ENCODE data around the gene GPR137.

Gene GPR137

DNA sequence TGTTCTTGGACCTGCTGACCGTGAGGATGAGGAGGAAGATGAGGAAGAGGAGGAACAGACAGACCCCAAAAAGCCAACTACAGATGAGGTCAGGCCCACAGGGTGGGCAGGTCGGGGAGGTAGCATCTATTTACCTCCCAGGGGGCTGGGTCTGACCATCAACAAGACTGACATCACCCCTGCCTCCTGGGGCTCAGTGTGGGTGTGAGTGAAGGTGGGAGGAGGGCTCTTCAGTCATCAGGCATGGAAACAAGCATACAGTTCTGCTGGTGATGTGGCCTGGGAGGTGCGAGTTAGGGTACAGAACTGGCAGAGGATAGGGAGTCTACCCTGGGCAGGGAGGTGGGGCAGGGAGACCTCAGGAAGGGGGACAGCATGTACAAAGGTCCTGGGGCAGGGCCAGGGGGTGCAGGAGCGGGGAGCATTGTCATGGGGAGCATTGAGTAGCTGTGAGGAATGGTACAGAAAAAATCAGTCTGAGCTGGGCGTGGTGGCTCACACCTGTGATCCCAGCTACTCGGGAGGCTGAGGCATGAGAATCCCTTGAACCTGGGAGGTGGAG is 25.4 kb upstream of the GPR137 start:
- Histone ChIP-seq H3K4me1 (ENCODE audit: control insufficient read depth, insufficient read depth, low read length) (no peaks in the 10 kb centered on the region), H3K9ac (ENCODE audit: low read length) (no peak overlapping the region), H3K27me3 (ENCODE audit: control insufficient read depth, insufficient read depth, low read length) (no peaks in the 10 kb centered on the region), H3K36me3 (ENCODE audit: control insufficient read depth, insufficient read depth, low read length) (peaks cover 26% of the 10 kb centered on the region), H3K4me3 (ENCODE audit: low read length) (no peak overlapping the region), H3K9me3 (ENCODE audit: control insufficient read depth, low read length) (no peaks in the 10 kb centered on the region)

DNA sequence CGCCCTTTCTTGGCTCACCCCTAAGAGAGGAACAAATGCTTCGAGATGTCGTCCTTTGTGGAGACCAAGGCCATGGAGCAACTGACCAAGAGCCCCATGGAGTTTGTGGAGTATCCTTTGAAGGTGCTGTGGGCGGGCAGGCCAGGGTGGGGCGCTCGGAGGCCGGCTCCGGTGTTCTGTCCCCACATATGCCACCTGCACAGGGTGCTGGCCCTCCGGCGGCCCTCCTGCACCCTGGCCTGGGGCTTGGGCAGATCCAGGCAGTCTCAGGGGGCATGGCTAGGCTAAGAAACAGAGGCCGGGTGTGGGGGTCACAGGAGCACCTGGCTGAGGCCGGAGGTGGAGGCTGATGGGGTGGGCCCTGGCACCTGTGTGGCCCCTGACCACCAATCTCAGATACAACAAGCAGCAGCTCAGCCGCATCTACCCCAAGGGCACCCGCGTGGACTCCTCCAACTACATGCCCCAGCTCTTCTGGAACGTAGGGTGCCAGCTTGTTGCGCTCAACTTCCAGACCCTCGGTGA is 24.0 kb upstream of the GPR137 start:
- Histone ChIP-seq H3K9ac (ENCODE audit: low read length) (no peak overlapping the region), H3K9me3 (ENCODE audit: control insufficient read depth, low read length) (no peaks in the 10 kb centered on the region), H3K4me1 (ENCODE audit: control insufficient read depth, insufficient read depth, low read length) (no peaks in the 10 kb centered on the region), H3K4me3 (ENCODE audit: low read length) (no peak overlapping the region), H3K36me3 (ENCODE audit: control insufficient read depth, insufficient read depth, low read length) (peaks cover 17% of the 10 kb centered on the region), H3K27me3 (ENCODE audit: control insufficient read depth, insufficient read depth, low read length) (no peaks in the 10 kb centered on the region)

GRCh38 chr11:64262271-64263002 is 23.2 kb upstream of the GPR137 start:
- H3K9me3 ChIP-seq (ENCODE audit: control insufficient read depth, low read length), result no peaks in the 10 kb centered on the region
- H3K27me3 ChIP-seq (ENCODE audit: control insufficient read depth, insufficient read depth, low read length), result no peaks in the 10 kb centered on the region
- no peak overlapping the region for H3K9ac ChIP-seq (ENCODE audit: low read length)
- peaks cover 17% of the 10 kb centered on the region for H3K36me3 ChIP-seq (ENCODE audit: control insufficient read depth, insufficient read depth, low read length)
- no peak overlapping the region for H3K4me3 ChIP-seq (ENCODE audit: low read length)
- H3K4me1 ChIP-seq (ENCODE audit: control insufficient read depth, insufficient read depth, low read length), result peaks cover 6% of the 10 kb centered on the region

- peaks cover 17% of the 10 kb centered on the region for H3K36me3 ChIP-seq (ENCODE audit: control insufficient read depth, insufficient read depth, low read length)
- no peak overlapping the region for H3K9ac ChIP-seq (ENCODE audit: low read length)
Observed at GRCh38 chr11:64263021-64263946, 22.4 kb upstream of the GPR137 start.

DNA sequence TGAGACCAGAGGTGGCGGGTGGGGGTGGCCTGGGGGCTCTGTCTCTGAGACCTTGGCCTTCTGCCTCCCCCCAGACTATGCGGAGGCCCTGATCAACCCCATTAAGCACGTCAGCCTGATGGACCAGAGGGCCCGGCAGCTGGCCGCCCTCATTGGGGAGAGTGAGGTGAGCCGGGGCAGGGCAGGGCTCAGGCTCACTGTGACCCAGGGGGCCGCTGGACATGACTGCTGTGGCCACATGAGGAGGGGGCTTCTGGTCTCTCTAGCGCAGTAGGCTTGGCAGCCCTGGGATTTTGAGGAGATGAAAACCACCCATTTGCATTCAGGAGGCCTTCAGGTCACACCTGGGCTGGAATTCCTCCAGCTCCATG is 21.7 kb upstream of the GPR137 start:
- Histone ChIP-seq H3K4me1 (ENCODE audit: control insufficient read depth, insufficient read depth, low read length) (peaks cover 21% of the 10 kb centered on the region), H3K36me3 (ENCODE audit: control insufficient read depth, insufficient read depth, low read length) (peaks cover 17% of the 10 kb centered on the region), H3K9ac (ENCODE audit: low read length) (no peak overlapping the region), H3K4me3 (ENCODE audit: low read length) (no peak overlapping the region), H3K27me3 (ENCODE audit: control insufficient read depth, insufficient read depth, low read length) (no peaks in the 10 kb centered on the region), H3K9me3 (ENCODE audit: control insufficient read depth, low read length) (no peaks in the 10 kb centered on the region)

More at GRCh38 chr11:64263021-64263946, 22.4 kb upstream of the GPR137 start:
- H3K9me3 ChIP-seq (ENCODE audit: control insufficient read depth, low read length), result no peaks in the 10 kb centered on the region
- peaks cover 14% of the 10 kb centered on the region for H3K4me1 ChIP-seq (ENCODE audit: control insufficient read depth, insufficient read depth, low read length)
- H3K27me3 ChIP-seq (ENCODE audit: control insufficient read depth, insufficient read depth, low read length), result no peaks in the 10 kb centered on the region
- H3K4me3 ChIP-seq (ENCODE audit: low read length), result no peak overlapping the region

GRCh38 chr11:64264371-64264852 is 21.2 kb upstream of the GPR137 start:
- Histone ChIP-seq H3K27me3 (ENCODE audit: control insufficient read depth, insufficient read depth, low read length) (no peaks in the 10 kb centered on the region), H3K36me3 (ENCODE audit: control insufficient read depth, insufficient read depth, low read length) (peaks cover 17% of the 10 kb centered on the region), H3K4me1 (ENCODE audit: control insufficient read depth, insufficient read depth, low read length) (peaks cover 22% of the 10 kb centered on the region), H3K9me3 (ENCODE audit: control insufficient read depth, low read length) (no peaks in the 10 kb centered on the region), H3K4me3 (ENCODE audit: low read length) (no peak overlapping the region), H3K9ac (ENCODE audit: low read length) (no peak overlapping the region)

GRCh38 chr11:64265176-64266160 is 20.2 kb upstream of the GPR137 start:
- Histone ChIP-seq H3K9me3 (ENCODE audit: control insufficient read depth, low read length) (no peaks in the 10 kb centered on the region), H3K9ac (ENCODE audit: low read length) (no peak overlapping the region), H3K4me1 (ENCODE audit: control insufficient read depth, insufficient read depth, low read length) (peaks cover 22% of the 10 kb centered on the region), H3K27me3 (ENCODE audit: control insufficient read depth, insufficient read depth, low read length) (no peaks in the 10 kb centered on the region), H3K4me3 (ENCODE audit: low read length) (no peak overlapping the region), H3K36me3 (ENCODE audit: control insufficient read depth, insufficient read depth, low read length) (peaks cover 12% of the 10 kb centered on the region)

DNA sequence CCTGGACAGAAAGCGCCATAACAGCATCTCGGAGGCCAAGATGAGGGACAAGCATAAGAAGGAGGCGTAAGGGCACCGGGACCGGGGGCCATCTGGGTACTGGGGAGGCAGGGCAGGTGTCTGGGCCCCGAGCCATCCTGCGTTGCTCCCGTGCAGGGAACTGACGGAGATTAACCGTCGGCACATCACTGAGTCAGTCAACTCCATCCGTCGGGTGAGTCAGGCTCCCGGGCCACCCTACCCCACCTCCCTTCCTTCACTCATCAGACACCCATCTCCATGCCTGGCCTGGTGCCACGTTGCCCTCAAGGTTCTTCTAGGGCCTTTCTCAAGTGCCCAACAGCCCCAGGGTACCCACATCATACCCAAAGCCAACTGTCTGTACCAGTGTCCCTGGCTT is 19.3 kb upstream of the GPR137 start:
- Histone ChIP-seq H3K9ac (ENCODE audit: low read length) (no peak overlapping the region), H3K4me1 (ENCODE audit: control insufficient read depth, insufficient read depth, low read length) (peaks cover 22% of the 10 kb centered on the region), H3K4me3 (ENCODE audit: low read length) (no peak overlapping the region), H3K36me3 (ENCODE audit: control insufficient read depth, insufficient read depth, low read length) (peaks cover 12% of the 10 kb centered on the region), H3K27me3 (ENCODE audit: control insufficient read depth, insufficient read depth, low read length) (no peaks in the 10 kb centered on the region), H3K9me3 (ENCODE audit: control insufficient read depth, low read length) (no peaks in the 10 kb centered on the region)

- H3K9ac ChIP-seq (ENCODE audit: low read length), result peak overlapping the region; percentile 83
- H3K36me3 ChIP-seq (ENCODE audit: control insufficient read depth, insufficient read depth, low read length), result peaks cover 12% of the 10 kb centered on the region
- no peaks in the 10 kb centered on the region for H3K9me3 ChIP-seq (ENCODE audit: control insufficient read depth, low read length)
- H3K27me3 ChIP-seq (ENCODE audit: control insufficient read depth, insufficient read depth, low read length), result no peaks in the 10 kb centered on the region
- H3K4me3 ChIP-seq (ENCODE audit: low read length), result no peak overlapping the region
- peaks cover 32% of the 10 kb centered on the region for H3K4me1 ChIP-seq (ENCODE audit: control insufficient read depth, insufficient read depth, low read length)
Observed at GRCh38 chr11:64267207-64267945, 18.3 kb upstream of the GPR137 start.

- Histone ChIP-seq H3K9me3 (ENCODE audit: control insufficient read depth, low read length) (no peaks in the 10 kb centered on the region), H3K9ac (ENCODE audit: low read length) (peak overlapping the region; percentile 83), H3K4me3 (ENCODE audit: low read length) (no peak overlapping the region), H3K27me3 (ENCODE audit: control insufficient read depth, insufficient read depth, low read length) (no peaks in the 10 kb centered on the region), H3K4me1 (ENCODE audit: control insufficient read depth, insufficient read depth, low read length) (peaks cover 37% of the 10 kb centered on the region), H3K36me3 (ENCODE audit: control insufficient read depth, insufficient read depth, low read length) (peaks cover 6% of the 10 kb centered on the region)
Observed at GRCh38 chr11:64268025-64268892, 17.4 kb upstream of the GPR137 start.
